ENCODE results near the gene KLB. TPM values are rescaled to one million over a fixed set of nuclear protein-coding genes. Genes with fewer than 3 reads are reported as not detected.

KLB gene
- total RNA-seq, 1 donor from 2014 or later: not detected

DNA sequence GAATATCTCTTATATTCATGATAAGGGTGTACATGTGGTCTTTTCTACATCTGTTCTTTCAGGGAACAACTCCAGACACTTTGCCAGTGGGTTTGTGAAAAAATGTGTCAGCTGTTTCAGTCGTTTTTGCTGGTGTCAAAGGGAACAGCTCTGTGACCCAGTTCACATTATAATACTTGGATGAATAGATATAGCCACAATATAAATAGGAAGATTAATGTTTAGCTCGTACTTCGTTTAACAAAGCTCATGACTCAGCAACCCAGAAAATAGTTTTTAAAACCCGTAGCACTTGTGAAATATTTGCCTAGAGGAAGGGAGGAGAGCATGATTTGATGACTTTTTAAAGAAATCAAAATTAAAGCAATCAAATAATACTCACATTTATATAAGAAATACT, 60.0 kb downstream of the KLB start:
- DNase-seq: no peak

DNA sequence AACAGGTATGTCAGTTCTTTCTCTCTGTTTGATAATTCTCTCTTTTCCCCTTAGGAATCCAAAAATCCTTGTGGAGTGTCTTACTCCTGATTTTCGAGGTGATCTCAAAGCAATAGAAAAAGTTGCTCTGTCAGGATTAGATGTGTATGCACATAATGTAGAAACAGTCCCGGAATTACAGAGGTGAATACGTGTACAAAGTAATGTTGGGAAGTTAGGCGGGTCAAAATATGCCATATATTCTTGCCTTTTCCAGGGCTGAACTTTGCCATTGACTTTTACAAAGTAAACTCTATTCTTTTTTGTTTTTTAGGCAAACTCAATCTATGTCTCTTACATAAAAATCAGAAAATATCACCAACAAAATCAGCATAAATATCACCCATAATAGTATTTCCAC, 60.7 kb downstream of the KLB start:
- DNase-seq: no peak

DNA sequence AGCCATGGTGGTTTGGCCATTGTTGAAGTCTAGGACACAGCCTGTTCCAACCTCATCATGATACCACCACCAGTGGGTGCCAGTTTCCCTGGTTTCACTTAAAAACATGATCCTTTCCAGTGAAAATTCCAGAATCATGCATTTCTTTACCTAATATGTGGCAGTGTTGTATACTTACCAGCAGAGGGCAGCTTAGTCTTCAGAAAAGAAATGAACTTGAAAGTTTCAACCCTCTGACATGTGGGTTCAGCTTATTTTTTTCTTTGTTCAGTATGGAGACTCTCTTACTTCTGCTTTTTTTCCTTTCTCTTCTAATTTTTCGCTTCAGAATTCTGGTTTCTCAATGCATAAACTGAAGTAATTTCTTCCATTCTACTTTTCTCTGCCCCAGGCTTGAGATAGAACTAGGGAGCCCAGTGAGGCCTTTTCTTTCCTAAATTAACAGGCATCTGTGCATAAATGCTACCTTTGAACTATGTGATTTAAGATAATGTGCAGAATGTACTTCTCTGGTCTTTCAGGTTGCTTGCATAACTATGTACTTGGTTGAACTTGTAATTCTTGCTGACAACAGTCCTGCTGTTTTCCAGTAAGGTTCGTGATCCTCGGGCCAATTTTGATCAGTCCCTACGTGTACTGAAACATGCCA, 62.8 kb downstream of the KLB start:
- DNase-seq: no peak

DNA sequence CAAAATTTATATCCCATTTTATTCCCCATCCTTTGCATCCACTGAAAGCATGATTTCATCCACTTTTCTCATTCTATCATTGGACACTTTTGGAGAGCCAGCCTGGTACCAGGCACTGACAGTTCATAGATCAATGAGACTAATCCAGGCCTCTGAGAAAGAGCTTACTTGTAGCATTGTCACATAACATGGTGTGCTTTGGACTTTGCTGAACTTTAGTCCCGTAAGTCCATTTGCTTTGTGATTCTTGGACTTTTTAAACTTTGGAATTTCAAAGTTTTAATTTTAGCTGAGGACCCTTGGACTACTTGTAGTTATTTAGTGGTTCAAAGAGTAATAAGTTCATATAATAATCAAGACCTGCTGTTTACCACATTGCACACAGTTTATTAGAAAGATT, 63.7 kb downstream of the KLB start:
- no peak for DNase-seq

DNA sequence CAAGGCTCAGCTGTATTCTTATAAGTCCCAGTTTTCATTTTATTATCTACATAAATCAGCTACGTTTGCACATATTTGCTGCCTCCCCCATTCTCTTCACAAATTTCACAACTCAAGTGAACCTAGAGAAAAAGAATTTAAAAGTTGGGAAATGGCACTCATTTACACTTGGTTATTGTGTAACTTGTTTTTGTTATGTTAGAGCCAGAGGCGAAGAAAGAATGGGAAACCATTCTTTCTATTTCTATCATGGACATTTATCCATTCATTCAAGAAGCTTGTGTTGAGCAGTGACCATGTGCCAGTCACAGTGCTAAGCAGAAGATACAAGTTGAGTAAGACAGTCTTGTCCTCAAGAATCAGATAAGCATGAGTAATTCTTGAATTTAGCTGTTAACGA, 65.7 kb downstream of the KLB start:
- no peak for DNase-seq

DNA sequence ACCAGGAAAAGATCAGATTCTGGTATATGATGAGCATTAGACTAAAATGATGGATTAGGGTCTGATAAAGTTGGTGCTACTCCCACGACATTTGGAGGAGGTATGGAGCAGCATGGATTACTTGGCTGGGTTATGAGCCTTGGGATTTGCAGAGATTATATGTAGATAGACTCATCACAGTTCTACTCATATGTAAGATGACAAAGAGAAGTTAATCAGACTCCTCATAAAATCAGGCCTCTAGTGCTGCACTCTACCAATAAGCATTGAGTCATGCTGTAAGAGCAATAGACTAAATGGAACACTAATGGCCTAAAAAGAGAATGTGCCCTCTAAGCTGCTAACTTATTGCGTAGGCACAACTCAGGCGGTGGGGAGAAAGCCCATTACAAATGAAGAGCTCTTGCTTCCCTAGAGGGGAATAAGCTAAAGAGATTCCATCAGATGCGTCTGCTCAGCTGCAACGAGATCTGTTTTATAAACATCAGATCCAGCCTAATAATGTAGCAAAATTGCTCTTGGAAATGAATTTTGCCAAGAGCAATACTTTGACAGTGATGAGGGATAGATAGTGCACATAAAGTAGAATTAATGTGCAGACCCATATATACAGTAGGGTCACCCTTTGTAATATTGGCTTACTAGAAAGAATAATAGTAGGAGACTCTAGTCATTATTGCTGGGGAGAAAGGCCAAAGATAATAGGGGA, 69.6 kb downstream of the KLB start:
- no peak for DNase-seq

DNA sequence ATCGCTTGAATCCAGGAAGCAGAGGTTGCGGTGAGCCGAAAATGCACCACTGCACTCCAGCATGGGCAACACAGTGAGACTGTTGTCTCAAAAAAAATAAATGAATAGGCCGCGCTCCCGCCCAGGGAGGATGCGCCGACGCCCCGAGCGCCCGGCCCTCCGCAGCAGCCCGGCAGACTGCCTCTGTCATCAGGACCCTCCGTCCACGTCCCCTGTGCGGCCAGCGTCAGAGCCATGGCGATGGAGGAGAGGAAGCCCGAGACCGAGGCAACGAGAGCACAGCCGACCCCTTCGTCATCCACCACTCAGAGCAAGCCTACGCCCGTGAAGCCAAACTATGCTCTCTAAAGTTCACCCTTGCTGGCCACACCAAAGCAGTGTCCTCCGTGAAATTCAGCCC, 73.5 kb downstream of the KLB start:
- DNase-seq: no peak

DNA sequence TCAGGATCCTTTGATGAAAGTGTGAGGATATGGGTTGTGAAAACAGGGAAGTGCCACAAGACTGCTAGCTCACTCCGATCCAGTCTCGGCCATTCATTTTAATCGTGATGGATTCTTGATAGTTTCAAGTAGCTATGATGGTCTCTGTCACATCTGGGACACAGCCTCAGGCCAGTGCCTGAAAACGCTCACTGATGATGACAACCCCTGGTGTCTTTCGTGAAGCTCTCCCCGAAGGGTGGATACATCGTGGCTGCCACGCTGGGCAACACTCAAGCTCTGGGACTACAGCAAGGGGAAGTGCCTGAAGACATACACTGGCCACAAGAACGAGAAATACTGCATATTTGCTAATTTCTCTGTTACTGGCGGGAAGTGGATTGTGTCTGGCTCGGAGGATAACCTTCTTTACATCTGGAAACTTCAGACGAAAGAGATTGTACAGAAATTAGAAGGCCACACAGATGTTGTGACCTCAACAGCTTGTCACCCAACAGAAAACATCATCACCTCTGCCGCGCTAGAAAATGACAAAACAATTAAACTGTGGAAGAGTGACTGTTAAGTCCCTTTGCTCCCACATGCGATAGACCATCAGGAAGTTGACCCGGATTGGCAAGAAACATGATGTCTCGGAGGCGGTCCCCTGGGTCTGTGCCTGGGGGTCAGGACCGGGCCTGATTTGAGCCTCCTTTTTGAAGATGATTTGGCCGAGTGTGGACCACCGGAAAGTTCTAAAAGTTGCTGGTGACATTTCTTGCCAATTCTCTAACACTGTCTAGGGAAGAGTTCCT, 74.4 kb downstream of the KLB start:
- no peak for DNase-seq

DNA sequence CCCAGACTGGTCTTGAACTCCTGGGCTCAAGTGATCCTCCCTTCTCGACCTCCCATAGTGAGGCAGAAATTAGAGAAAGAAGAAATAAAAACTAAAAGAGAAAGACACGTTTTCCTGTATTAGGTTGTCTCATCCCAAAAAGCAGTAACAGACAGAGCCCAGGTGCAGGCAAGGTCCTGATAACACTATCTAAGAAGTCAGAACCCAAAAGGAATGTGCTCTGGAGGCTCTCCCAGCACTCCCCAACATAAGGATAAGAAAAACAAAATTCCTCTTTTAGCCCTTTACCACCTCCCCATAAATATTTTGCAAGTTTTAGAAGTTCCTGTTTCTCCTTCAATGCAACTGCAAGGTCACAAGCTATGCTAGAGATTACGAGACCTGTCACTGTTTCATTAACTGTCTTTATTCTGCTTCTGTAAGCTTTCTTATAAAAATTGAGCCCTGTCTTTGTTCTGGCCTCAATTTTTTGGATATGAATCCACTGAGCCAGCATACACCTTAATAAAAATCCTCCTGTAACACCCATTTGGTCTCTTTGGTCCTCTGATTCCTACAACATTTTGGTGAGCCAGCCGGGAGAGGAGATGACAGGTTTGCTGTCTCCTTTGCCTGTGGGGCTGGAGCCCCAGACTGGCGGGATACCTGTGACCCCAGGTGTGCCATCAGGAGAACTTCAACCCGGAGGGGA, 78.0 kb downstream of the KLB start:
- DNase-seq: no peak

DNA sequence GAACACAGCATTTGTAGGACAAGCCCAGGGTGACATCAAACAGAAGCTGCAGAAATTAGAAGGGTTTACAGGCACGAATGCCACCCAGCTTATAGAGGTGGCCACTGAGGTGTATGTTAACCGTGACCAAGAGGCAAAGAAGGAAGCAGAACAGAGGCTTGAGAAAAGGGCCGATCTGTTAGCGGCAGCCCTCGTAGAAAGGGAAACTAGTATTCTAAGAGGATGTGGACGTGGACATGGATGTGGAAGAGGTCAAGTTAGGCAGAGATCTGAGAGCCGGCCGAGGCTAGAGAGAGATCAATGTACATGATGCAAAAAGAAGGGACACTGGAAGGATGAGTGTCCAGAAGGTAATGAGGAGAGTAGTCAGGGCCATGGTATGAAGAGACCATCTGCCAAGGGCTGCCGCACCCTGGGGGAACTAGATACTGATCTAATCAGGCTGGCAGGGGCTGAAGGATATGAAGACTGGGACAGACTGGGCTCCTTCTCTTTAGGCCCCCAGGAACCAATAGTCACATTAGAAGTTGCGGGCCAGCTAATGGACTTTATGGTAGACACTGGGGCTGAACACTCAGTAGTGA, 79.6 kb downstream of the KLB start:
- DNase-seq: no peak

DNA sequence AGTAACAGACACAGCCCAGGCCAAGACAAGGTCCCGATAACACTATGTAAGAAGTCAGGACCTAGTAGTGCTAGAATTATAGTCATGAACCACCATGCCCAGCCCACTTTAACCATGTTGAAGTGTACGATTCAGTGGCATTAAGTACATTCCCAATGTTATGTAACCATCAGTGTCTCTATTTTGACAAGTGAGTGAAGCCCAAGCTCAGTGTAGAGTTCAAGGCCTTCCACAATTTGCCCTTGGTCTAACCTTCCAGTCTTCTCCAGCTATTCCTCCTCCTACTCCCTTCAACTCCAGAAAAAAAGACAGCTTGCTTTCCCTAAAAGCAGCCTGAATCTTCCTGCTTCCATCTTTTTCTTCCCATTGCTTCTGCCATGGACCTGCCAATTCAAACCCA, 83.6 kb downstream of the KLB start:
- DNase-seq: no peak

DNA sequence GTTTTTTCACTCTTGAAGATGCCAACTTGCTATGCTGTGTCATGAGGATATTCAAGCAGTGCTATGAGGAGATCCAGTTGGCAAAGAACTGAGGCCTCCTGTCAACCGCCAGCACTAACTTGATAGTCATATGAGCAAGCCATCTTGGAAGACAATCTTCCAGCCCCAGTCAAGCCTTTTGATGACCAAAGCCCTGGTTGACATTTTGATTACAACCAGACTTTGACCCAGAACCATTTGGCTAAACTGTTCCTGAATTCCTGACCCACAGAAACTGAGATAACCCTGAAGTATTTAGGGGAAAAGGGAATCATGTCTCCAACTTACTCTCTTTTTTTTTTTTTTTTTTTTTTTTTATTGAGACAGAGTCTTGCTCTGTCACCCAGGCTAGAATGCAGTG, 87.6 kb downstream of the KLB start:
- no peak for DNase-seq

DNA sequence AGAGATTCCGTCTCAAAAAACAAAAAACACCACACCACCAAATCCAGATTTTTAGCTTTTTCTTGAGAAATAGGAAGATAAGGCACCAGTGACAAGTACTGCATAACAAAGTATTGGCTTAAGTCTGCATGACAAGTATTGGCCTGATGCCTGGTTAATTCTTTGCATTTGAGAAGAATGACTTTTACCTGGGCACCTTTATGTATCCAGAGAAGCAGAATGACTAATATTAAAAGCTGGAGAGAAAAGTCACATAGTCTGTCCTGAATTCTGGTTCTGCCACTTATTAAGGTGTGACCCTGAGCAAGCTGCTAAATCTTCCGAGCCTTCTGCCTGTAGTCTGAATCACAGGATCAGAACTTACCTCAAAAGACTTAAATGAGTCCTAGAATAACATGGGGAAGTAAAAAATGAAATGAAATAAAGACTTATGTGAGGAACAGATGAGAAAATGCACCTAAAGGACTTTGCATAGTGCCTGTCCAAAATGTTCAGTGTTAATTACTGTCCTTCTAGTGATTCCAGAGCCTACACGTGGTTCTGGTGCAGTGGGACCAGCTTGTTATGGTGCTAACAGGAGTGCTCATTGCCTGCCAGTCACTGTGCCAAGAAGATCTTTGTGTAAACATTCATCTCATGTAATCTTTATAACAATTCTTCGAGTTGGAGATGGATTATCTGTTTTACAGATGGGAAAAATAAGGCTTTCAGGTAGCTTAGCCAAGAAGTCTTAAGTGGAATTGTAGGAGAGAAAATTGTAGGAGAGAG, 88.9 kb downstream of the KLB start:
- DNase-seq: no peak

DNA sequence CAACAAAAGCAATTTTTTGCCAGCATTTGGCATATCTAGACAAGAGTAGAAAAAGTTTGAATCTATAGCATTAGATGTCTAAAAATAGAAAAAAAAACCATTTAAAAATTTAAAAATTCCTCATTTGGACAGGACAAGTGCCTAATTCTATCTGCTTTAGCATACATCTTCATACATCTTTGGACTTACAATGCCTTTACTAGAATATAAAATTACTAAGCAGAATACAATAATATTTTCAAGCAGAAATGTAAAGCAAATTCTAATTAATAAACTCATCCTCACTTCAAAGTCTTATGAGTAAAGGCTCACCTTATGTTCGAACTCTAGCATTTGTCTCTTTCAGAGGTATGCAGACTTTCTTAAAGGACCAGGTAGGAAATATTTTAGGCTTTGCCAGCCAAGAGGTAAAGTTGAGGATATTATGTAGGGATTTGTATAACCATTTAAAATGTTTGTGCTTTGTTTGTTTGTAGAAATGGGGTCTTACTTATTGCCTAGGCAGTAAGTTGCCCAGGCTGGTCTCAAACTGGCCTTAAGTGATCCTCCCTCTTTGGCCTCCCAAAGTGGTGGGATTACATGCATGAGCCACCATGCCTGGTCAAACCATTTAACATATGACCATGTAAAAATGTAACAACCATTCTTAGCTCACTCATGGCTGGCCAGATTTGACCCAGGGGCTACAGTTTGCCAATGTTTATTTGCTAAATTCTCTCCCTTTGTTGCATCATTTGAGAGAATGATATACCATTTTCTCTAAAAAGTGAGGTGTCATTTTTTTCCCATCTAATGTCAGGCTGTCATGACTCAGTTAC, 91.4 kb downstream of the KLB start:
- DNase-seq: no peak

DNA sequence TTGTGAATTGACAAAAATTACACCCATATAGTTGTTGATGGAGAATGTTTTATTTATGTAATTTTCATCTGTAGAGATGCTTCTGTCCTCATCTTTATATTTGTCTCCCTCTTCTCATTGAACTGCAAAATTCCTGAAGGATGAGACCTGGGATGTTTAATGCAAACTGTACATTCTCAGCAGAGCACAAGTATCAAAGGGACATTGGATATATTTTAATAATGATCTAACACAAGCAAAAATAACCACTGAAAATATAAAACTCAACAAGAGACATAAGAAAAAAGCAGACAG, 91.9 kb downstream of the KLB start:
- DNase-seq: no peak

Small RNAs within 50 kb of the gene (small RNA-seq; reads per million reads assigned to genes)
- gene MIR5591: not detected
- not detected for gene RF00019
- not detected for gene RNU6-887P

Other genes starting within 250 kb of the KLB start
- gene WDR19, start 224.4 kb upstream of the KLB start, total RNA-seq: 54.9 TPM
- 46.9 TPM for gene RFC1, start 40.6 kb upstream of the KLB start, total RNA-seq
- 3,277 TPM for gene RPL9, start 52.0 kb downstream of the KLB start, total RNA-seq
- 12.9 TPM for gene LIAS, start 52.1 kb downstream of the KLB start, total RNA-seq
- 32.6 TPM for gene UGDH, start 120.5 kb downstream of the KLB start, total RNA-seq
- gene SMIM14, start 231.9 kb downstream of the KLB start, total RNA-seq: 59.9 TPM

Data from occipital lobe (tissue), 3 donors.